ENCODE data around the gene PHLDB1. TPM values are rescaled to one million over a fixed set of nuclear protein-coding genes. Genes with fewer than 3 reads are reported as not detected.

Gene PHLDB1
- total RNA-seq, 1 donor from 2014 or later, result 71.8 TPM

DNA sequence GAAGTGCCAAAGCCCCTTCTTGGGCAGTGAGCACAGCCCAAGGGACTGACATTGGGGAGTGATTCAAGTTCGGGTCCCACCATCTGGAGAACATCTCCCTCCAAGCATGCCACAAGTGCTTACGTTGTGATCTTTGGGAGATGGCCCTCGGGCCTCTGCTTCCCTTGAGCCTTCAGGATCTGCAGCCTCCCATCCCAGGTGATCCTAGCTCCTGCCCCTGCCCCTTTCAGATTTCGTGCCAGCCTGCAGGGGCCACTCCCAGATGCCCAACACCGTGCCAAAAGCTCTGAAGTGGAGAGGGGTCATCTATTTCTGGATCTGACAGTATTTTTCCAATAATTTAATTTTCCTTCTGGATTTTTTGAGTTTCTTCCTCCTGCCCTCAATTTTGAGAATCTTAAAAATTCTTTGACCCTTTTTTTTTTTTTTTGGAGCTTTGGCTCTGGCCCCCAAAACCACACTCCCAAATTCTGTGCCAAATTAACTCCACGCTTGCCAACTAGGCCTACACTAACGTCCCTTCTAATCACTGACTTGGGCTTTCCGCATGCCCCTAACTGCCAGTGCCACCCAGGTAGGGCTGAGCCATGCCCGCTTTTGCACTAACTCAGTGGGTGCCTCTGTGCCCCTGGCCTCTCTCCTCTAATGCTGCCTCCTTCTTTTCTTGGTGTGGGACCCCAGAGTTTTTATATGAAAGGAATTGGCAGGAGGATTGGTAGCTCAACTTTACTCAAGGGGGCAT lies 25.3 kb downstream of the PHLDB1 start:
- TF ChIP-seq CTCF (IDR thresholded peaks at IDR 0.05), result no peak
- DNase-seq, result no peak
- Histone ChIP-seq H3K4me1 (peaks cover 65% of the 10 kb centered on the region), H3K27me3 (ENCODE audit: low read depth) (no peaks in the 10 kb centered on the region), H3K27ac (peak overlapping the region; percentile 11), H3K36me3 (peaks cover 60% of the 10 kb centered on the region), H3K4me3 (no peak overlapping the region), H3K9me3 (no peaks in the 10 kb centered on the region)
- ATAC-seq, result no peak
- intact Hi-C loops (cut with DNase I), result no loop called here

DNA sequence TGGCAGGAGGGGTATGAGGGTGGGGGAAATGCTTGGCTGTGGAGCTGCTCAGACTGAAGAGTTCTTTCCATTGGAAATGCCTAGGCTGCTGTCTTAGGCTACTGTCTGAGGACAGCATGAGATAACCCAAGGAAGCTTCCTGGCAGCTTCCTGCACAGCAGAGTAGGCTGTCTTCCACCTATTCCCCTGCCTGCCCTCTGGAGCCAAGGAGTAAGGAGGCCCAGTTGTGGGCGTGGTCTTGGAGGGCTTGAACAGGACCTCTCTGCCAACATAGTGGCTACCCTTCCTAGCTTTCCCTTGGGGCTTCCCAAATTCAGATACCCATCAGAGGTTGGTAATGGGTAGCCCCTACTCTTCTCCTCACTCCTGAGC lies 25.9 kb downstream of the PHLDB1 start:
- peaks cover 65% of the 10 kb centered on the region for H3K4me1 ChIP-seq
- H3K27me3 ChIP-seq (ENCODE audit: low read depth), result no peaks in the 10 kb centered on the region
- H3K9me3 ChIP-seq, result no peaks in the 10 kb centered on the region
- no peak for ATAC-seq
- no peak for DNase-seq
- no peak overlapping the region for H3K4me3 ChIP-seq
- no peak for TF ChIP-seq CTCF (IDR thresholded peaks at IDR 0.05)
- peak overlapping the region; percentile 11 for H3K27ac ChIP-seq
- peaks cover 60% of the 10 kb centered on the region for H3K36me3 ChIP-seq
- intact Hi-C loops (cut with DNase I), result no loop called here

DNA sequence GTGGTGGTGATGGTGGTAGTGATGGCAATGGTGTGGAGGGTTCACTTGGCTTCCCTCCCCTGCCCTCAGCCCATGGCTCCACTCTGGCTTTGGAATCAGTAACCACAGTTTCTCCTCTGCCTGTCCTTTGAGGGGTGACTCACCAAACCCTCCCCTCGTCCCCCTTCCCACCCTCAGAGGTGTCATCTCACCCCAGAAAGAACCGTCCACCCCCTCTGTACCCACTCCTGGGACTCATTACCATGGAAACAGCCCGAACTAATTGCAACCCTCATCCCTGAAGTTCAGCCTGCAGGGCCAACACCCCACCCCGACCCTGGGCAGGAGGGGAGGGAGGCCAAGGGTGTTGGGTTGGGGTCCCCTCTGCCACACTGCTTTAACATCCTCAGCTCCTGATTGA lies 26.6 kb downstream of the PHLDB1 start:
- DNase-seq (no peak), ATAC-seq (no peak)
- Histone ChIP-seq H3K9me3 (no peaks in the 10 kb centered on the region), H3K36me3 (peaks cover 60% of the 10 kb centered on the region), H3K27me3 (ENCODE audit: low read depth) (no peaks in the 10 kb centered on the region), H3K4me1 (peaks cover 62% of the 10 kb centered on the region), H3K27ac (peak overlapping the region; percentile 76), H3K4me3 (no peak overlapping the region)
- TF ChIP-seq CTCF (IDR thresholded peaks at IDR 0.05), result no peak
- intact Hi-C loops (cut with DNase I), result no loop called here

DNA sequence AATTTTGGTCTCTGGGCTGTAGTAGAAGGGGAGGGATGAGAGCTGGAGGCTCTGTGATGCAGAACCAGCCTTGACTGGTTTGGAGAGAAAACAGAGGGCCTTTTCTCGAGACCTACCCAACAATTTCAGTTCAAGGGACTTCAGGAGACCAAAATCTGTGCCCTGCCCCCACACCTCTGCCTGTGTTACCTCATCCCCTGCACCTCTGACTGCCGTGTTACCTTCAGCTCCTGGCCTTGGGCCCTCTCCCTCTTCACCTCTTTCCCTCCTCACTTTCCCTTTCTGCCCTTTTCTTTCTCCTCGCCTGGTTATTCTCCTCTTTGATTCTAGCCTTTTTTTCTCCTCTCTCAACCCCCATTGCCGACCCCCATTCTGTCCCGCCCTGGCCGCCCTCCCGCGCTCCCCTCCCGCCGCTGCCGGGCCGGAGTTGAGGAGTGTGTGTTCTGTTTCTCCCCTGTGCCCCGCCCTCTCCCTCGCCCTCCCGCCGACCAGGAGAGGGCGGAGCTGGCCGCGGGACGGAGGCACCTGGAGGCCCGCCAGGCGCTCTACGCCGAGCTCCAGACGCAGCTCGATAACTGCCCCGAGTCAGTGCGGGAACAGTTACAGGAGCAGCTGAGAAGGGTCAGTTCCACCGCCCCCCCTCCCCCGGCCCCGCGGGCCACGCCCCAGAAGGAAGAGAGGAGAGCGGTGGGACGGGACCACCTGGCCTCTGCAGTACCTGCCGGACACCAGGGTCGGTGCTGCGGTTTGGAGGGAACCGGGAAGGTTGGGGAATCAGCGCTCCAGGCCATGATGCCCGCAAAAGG lies 27.2 kb downstream of the PHLDB1 start:
- DNase-seq (peak; percentile 85), ATAC-seq (peak; percentile 89 to 92)
- H3K36me3 ChIP-seq, result peaks cover 63% of the 10 kb centered on the region
- peaks cover 55% of the 10 kb centered on the region for H3K4me1 ChIP-seq
- intact Hi-C loops (cut with DNase I), result no loop called here
- TF ChIP-seq CTCF (IDR thresholded peaks at IDR 0.05), result peak; percentile 23
- peak overlapping the region; percentile 76 for H3K27ac ChIP-seq
- no peaks in the 10 kb centered on the region for H3K27me3 ChIP-seq (ENCODE audit: low read depth)
- H3K9me3 ChIP-seq, result no peaks in the 10 kb centered on the region
- H3K4me3 ChIP-seq, result peak overlapping the region; percentile 34

DNA sequence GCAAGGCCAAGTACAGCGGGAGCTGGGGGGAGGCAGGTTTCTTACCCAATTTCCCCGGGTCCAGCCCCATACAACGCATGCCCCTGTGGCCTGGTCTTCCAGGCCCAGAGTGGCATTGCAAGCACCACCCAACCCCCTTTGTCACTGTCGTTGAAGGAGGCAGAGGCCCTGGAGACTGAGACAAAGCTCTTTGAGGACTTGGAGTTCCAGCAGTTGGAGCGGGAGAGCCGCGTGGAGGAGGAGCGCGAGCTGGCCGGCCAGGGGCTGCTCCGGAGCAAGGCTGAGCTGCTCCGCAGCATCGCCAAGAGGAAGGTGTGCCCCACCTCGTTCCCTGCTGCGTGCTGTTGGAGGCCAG lies 27.8 kb downstream of the PHLDB1 start:
- ATAC-seq (peak; percentile 32 to 60), DNase-seq (no peak)
- Histone ChIP-seq H3K36me3 (peaks cover 69% of the 10 kb centered on the region), H3K4me3 (peak overlapping the region; percentile 34), H3K9me3 (no peaks in the 10 kb centered on the region), H3K4me1 (peaks cover 50% of the 10 kb centered on the region), H3K27me3 (ENCODE audit: low read depth) (no peaks in the 10 kb centered on the region), H3K27ac (peak overlapping the region; percentile 76)
- intact Hi-C loops (cut with DNase I), result no loop called here
- TF ChIP-seq CTCF (IDR thresholded peaks at IDR 0.05), result no peak

Measured in lower lobe of right lung (tissue), 2 donors.